ENCODE measurements around the gene TMEM184B.

The TMEM184B gene

GRCh38 chr22:38223289-38223960, 49.4 kb downstream of the TMEM184B start:
- H3K27me3 ChIP-seq (ENCODE audit: insufficient read depth, low read length): no peaks in the 10 kb centered on the region
- peaks cover 8% of the 10 kb centered on the region for H3K79me1 ChIP-seq (ENCODE audit: low read length)
- H3K18ac ChIP-seq (ENCODE audit: low read length): no peak overlapping the region
- H2BK120ac ChIP-seq (ENCODE audit: insufficient read depth, low read length, poor library complexity): no peak overlapping the region
- WGBS (ENCODE audit: extremely low coverage, insufficient coverage, insufficient read length): no CpG with 5 or more reads among the region's 12 CpGs
- H2BK12ac ChIP-seq (ENCODE audit: low read length): no peak overlapping the region
- no peak overlapping the region for H4K91ac ChIP-seq (ENCODE audit: low read depth, low read length)
- no peak overlapping the region for H3K14ac ChIP-seq (ENCODE audit: low read length)
- peaks cover 3% of the 10 kb centered on the region for H3K79me2 ChIP-seq (ENCODE audit: control insufficient read depth, insufficient read depth, low read length, poor library complexity)
- H3K4me2 ChIP-seq (ENCODE audit: low read length): no peak overlapping the region
- no peak overlapping the region for H3K4ac ChIP-seq (ENCODE audit: low read depth, low read length)
- no peak overlapping the region for H2AK5ac ChIP-seq (ENCODE audit: low read length)
- no peak overlapping the region for H3K23ac ChIP-seq (ENCODE audit: low read length)
- H3K4me3 ChIP-seq (ENCODE audit: low read depth, low read length): no peak overlapping the region
- no peaks in the 10 kb centered on the region for H3K9me3 ChIP-seq (ENCODE audit: insufficient read depth, low read depth, low read length)
- no peak overlapping the region for H3K27ac ChIP-seq (ENCODE audit: low read depth, low read length)
- H3K36me3 ChIP-seq (ENCODE audit: control insufficient read depth in 1 of 2, insufficient read depth in 2 of 2, low read length in 2 of 2): peaks cover 59 to 70% of the 10 kb centered on the region in 2 experiments
- peaks cover 12 to 17% of the 10 kb centered on the region in 2 experiments for H3K4me1 ChIP-seq (ENCODE audit: control insufficient read depth in 1 of 2, insufficient read depth in 2 of 2, low read length in 2 of 2)
- no peak for DNase-seq
- no peak overlapping the region for H2AFZ ChIP-seq (ENCODE audit: insufficient read depth, low read length, poor library complexity)
- no peak overlapping the region for H4K8ac ChIP-seq (ENCODE audit: low read depth, low read length)
- no peak overlapping the region for H2BK5ac ChIP-seq (ENCODE audit: low read depth, low read length, poor library complexity)
- no peak overlapping the region for H4K12ac ChIP-seq (ENCODE audit: low read depth, low read length)
- H3K9ac ChIP-seq (ENCODE audit: low read length): no peak overlapping the region

- Histone ChIP-seq H2BK5ac (ENCODE audit: low read depth, low read length, poor library complexity) (no peak overlapping the region), H3K23ac (ENCODE audit: low read length) (no peak overlapping the region), H3K36me3 (ENCODE audit: control insufficient read depth in 1 of 2, insufficient read depth in 2 of 2, low read length in 2 of 2) (peaks cover 53 to 63% of the 10 kb centered on the region in 2 experiments), H3K9ac (ENCODE audit: low read length) (no peak overlapping the region), H4K8ac (ENCODE audit: low read depth, low read length) (no peak overlapping the region), H3K4me1 (ENCODE audit: control insufficient read depth in 1 of 2, insufficient read depth in 2 of 2, low read length in 2 of 2) (peaks cover 17 to 22% of the 10 kb centered on the region in 2 experiments), H2AFZ (ENCODE audit: insufficient read depth, low read length, poor library complexity) (no peak overlapping the region), H3K14ac (ENCODE audit: low read length) (no peak overlapping the region), H4K91ac (ENCODE audit: low read depth, low read length) (no peak overlapping the region), H3K79me1 (ENCODE audit: low read length) (peaks cover 13% of the 10 kb centered on the region), H3K79me2 (ENCODE audit: control insufficient read depth, insufficient read depth, low read length, poor library complexity) (peaks cover 3% of the 10 kb centered on the region), H3K4me3 (ENCODE audit: low read depth, low read length) (no peak overlapping the region), H2BK12ac (ENCODE audit: low read length) (no peak overlapping the region), H3K4ac (ENCODE audit: low read depth, low read length) (no peak overlapping the region), H4K12ac (ENCODE audit: low read depth, low read length) (no peak overlapping the region), H3K27me3 (ENCODE audit: insufficient read depth, low read length) (no peaks in the 10 kb centered on the region), H3K18ac (ENCODE audit: low read length) (no peak overlapping the region), H3K27ac (ENCODE audit: low read depth, low read length) (no peak overlapping the region), H2BK120ac (ENCODE audit: insufficient read depth, low read length, poor library complexity) (no peak overlapping the region), H2AK5ac (ENCODE audit: low read length) (no peak overlapping the region), H3K4me2 (ENCODE audit: low read length) (no peak overlapping the region), H3K9me3 (ENCODE audit: insufficient read depth, low read depth, low read length) (no peaks in the 10 kb centered on the region)
- peak in 1 of 2 donors; percentile 26 for DNase-seq
- WGBS (ENCODE audit: extremely low coverage, insufficient coverage, insufficient read length): no CpG with 5 or more reads among the region's 8 CpGs
Observed at GRCh38 chr22:38222797-38223119, 50.1 kb downstream of the TMEM184B start.

GRCh38 chr22:38221908-38222796, 50.7 kb downstream of the TMEM184B start:
- WGBS (ENCODE audit: extremely low coverage, insufficient coverage, insufficient read length): no CpG with 5 or more reads among the region's 25 CpGs
- H3K4me2 ChIP-seq (ENCODE audit: low read length): no peak overlapping the region

GRCh38 chr22:38221407-38221806, 51.4 kb downstream of the TMEM184B start:
- Histone ChIP-seq H3K9me3 (ENCODE audit: insufficient read depth, low read depth, low read length) (no peaks in the 10 kb centered on the region), H3K9ac (ENCODE audit: low read length) (no peak overlapping the region), H2BK120ac (ENCODE audit: insufficient read depth, low read length, poor library complexity) (no peak overlapping the region), H3K4me1 (ENCODE audit: control insufficient read depth in 1 of 2, insufficient read depth in 2 of 2, low read length in 2 of 2) (peaks cover 17 to 22% of the 10 kb centered on the region in 2 experiments), H4K12ac (ENCODE audit: low read depth, low read length) (no peak overlapping the region), H3K27me3 (ENCODE audit: insufficient read depth, low read length) (no peaks in the 10 kb centered on the region), H3K23ac (ENCODE audit: low read length) (no peak overlapping the region), H2BK5ac (ENCODE audit: low read depth, low read length, poor library complexity) (no peak overlapping the region), H3K4me3 (ENCODE audit: low read depth, low read length) (no peak overlapping the region), H2AK5ac (ENCODE audit: low read length) (no peak overlapping the region), H3K79me1 (ENCODE audit: low read length) (peaks cover 13% of the 10 kb centered on the region), H3K14ac (ENCODE audit: low read length) (no peak overlapping the region), H4K91ac (ENCODE audit: low read depth, low read length) (no peak overlapping the region), H4K8ac (ENCODE audit: low read depth, low read length) (no peak overlapping the region), H3K36me3 (ENCODE audit: control insufficient read depth in 1 of 2, insufficient read depth in 2 of 2, low read length in 2 of 2) (peaks cover 41 to 51% of the 10 kb centered on the region in 2 experiments), H2BK12ac (ENCODE audit: low read length) (no peak overlapping the region), H3K79me2 (ENCODE audit: control insufficient read depth, insufficient read depth, low read length, poor library complexity) (peaks cover 3% of the 10 kb centered on the region), H2AFZ (ENCODE audit: insufficient read depth, low read length, poor library complexity) (no peak overlapping the region), H3K4me2 (ENCODE audit: low read length) (no peak overlapping the region), H3K18ac (ENCODE audit: low read length) (no peak overlapping the region), H3K4ac (ENCODE audit: low read depth, low read length) (no peak overlapping the region), H3K27ac (ENCODE audit: low read depth, low read length) (no peak overlapping the region)
- peak in 1 of 2 donors; percentile 37 for DNase-seq
- no CpG with 5 or more reads among the region's 22 CpGs for WGBS (ENCODE audit: extremely low coverage, insufficient coverage, insufficient read length)

More at GRCh38 chr22:38221908-38222796, 50.7 kb downstream of the TMEM184B start:
- H3K79me2 ChIP-seq (ENCODE audit: control insufficient read depth, insufficient read depth, low read length, poor library complexity): peaks cover 3% of the 10 kb centered on the region
- H3K79me1 ChIP-seq (ENCODE audit: low read length): peaks cover 13% of the 10 kb centered on the region
- no peak overlapping the region for H3K27ac ChIP-seq (ENCODE audit: low read depth, low read length)
- H4K8ac ChIP-seq (ENCODE audit: low read depth, low read length): no peak overlapping the region
- no peak for DNase-seq
- no peak overlapping the region for H2BK5ac ChIP-seq (ENCODE audit: low read depth, low read length, poor library complexity)
- no peak overlapping the region for H4K91ac ChIP-seq (ENCODE audit: low read depth, low read length)
- H2BK120ac ChIP-seq (ENCODE audit: insufficient read depth, low read length, poor library complexity): no peak overlapping the region
- H3K4ac ChIP-seq (ENCODE audit: low read depth, low read length): no peak overlapping the region
- H3K4me3 ChIP-seq (ENCODE audit: low read depth, low read length): no peak overlapping the region
- no peak overlapping the region for H3K18ac ChIP-seq (ENCODE audit: low read length)
- H2AFZ ChIP-seq (ENCODE audit: insufficient read depth, low read length, poor library complexity): no peak overlapping the region
- H3K14ac ChIP-seq (ENCODE audit: low read length): no peak overlapping the region
- H2AK5ac ChIP-seq (ENCODE audit: low read length): no peak overlapping the region
- H3K23ac ChIP-seq (ENCODE audit: low read length): no peak overlapping the region
- H2BK12ac ChIP-seq (ENCODE audit: low read length): no peak overlapping the region
- H3K9me3 ChIP-seq (ENCODE audit: insufficient read depth, low read depth, low read length): no peaks in the 10 kb centered on the region
- peaks cover 17 to 22% of the 10 kb centered on the region in 2 experiments for H3K4me1 ChIP-seq (ENCODE audit: control insufficient read depth in 1 of 2, insufficient read depth in 2 of 2, low read length in 2 of 2)
- H3K9ac ChIP-seq (ENCODE audit: low read length): no peak overlapping the region
- peaks cover 48 to 58% of the 10 kb centered on the region in 2 experiments for H3K36me3 ChIP-seq (ENCODE audit: control insufficient read depth in 1 of 2, insufficient read depth in 2 of 2, low read length in 2 of 2)
- no peaks in the 10 kb centered on the region for H3K27me3 ChIP-seq (ENCODE audit: insufficient read depth, low read length)
- H4K12ac ChIP-seq (ENCODE audit: low read depth, low read length): no peak overlapping the region

Measured in trophoblast cell (in vitro differentiated cells and primary cell).